K562 (cell line): ENCODE results near the gene SLC22A4.

ENCODE experiments used
- CBX2 ChIP-seq: fragments of 200-600 bp; sonication (generic); IDR thresholded peaks from one replicate; pipeline ENCODE4 v1.6.1; 2012; ENCODE audit warnings: mild to moderate bottlenecking, low read length, inconsistent platforms; ENCODE audit not compliant: insufficient read depth, poor library complexity, severe bottlenecking
- KLF13 ChIP-seq: fragments of 450-650 bp; IDR thresholded peaks from 2 replicates; pipeline ENCODE4 v1.6.1; 2016; ENCODE audit warnings: missing genetic modification characterization, low read depth, mild to moderate bottlenecking, missing compliant biosample characterization, moderate library complexity, borderline replicate concordance
- PHF20 ChIP-seq: fragments of 450-650 bp; IDR thresholded peaks from 2 replicates; pipeline ENCODE4 v1.6.1; 2018; ENCODE audit not compliant: partially characterized antibody
- SRSF1 ChIP-seq: fragments of 200-400 bp; formaldehyde crosslinking; IDR thresholded peaks from 2 replicates; pipeline ENCODE4 v1.6.1; 2017; ENCODE audit warnings: mild to moderate bottlenecking, low read depth, low read length, moderate library complexity
- TF ChIP-seq, protein P1 (sequence below): IDR thresholded peaks from 2 replicates; pipeline ENCODE4 v1.6.1; 2012; ENCODE audit warnings: low read depth, low read length, improper control_type of control experiment, borderline replicate concordance

DNA sequence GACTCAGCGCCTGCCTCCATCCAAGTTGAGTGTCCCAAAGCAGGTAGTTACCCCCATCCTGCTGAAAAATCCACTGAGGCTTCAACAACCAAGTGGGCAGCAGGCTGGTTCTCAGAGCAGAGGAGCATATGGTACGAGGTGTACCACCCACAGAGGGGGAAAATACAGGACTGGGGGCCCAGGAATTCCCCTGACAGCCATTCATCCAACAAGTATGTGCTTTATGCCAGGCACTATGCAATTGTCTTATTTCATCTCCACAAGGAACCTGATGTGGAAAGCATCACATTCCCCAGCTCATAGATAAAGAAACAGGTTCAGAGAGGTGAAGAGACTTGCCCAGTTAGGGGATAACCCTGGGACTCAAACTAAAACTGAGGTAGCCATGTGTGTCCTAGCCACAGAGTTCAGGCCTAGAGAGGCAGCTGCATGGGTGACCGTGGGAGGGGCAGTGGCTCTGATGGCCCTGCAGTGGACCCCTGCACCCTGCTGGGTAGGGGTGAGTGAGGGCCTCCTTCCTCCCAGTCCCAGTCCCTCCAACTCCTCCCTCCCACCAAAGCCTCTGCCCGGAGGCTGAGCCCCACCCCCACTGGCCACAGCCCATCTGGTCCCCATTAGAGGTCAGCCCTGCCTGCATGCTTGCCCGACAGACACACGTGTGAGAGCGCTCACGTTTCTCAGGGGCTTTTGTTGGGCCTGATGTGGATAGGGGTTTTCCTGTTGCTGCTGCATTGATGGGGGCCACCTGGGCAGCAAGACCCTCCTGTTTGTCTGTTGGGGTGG lies 25.2 kb upstream of the SLC22A4 start:
- TF ChIP-seq, protein P1, sequence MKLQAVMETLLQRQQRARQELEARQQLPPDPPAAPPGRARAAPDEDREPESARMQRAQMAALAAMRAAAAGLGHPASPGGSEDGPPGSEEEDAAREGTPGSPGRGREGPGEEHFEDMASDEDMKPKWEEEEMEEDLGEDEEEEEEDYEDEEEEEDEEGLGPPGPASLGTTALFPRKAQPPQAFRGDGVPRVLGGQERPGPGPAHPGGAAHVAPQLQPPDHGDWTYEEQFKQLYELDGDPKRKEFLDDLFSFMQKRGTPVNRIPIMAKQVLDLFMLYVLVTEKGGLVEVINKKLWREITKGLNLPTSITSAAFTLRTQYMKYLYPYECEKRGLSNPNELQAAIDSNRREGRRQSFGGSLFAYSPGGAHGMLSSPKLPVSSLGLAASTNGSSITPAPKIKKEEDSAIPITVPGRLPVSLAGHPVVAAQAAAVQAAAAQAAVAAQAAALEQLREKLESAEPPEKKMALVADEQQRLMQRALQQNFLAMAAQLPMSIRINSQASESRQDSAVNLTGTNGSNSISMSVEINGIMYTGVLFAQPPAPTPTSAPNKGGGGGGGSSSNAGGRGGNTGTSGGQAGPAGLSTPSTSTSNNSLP, result no peak
- TF ChIP-seq KLF13 (tag) (no peak), SRSF1 (no peak), PHF20 (no peak), CBX2 (no peak)
